Dermis blood vessel endothelial cell (primary cell): ENCODE measurements around the gene ARNT2. TPM values are rescaled to one million over a fixed set of nuclear protein-coding genes. Genes with fewer than 3 reads are reported as not detected.
"Not testable (repeated sequence)": the region's sequence is repeated elsewhere in the genome, so short reads cannot be mapped to it uniquely, and the experiment has no call there.

Experiments
- DNase-seq: peaks from one replicate; pipeline ENCODE4 v3.0.0; 2010
- total RNA-seq: library from RNA; depleted of rRNA; stranded (reverse); fragments of >200 nt; gene quantifications from 2 replicates; pipeline ENCODE4 v1.2.3, GENCODE V29; 2014

ARNT2 gene
- total RNA-seq, 1 donor from 2014 or later = 0.34 TPM

DNA sequence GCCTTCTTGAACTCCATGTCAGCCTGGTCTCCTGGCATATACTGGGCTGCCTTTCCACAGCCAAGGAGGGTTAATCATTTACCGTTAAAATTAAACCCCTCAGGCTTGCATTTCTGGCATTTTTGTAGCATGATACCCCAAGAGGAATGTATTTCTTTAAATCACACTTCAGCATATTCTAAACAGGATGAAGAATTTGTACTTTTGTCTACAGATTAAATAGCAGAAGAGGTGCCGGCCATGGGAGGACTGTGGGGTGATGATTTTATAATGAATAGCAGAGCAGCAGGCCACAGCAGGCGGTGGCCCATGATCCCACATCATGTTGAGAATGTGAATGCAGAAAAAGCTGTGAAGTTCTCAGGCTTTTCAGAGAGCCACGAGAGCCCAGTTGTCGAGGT, 90.2 kb downstream of the ARNT2 start:
- DNase-seq = no peak

DNA sequence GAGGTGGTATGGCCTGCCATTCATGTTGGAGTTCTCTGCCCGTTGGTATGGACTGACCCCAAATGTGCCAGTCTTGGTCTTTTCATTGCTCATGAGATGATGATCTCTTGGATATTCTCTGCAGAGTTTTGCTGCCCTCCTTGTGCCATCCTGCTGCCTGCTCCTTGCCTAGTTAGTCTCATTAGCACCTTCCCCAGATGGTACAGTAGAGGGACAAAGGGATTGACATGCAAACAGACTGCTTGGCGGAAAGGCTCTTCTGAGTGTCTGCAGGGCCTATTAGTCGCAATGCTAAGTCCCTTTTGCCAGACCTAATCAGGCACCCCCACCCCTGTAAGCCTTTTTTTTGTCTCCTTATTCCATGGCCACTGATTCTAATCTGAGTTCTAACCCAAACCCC, 90.6 kb downstream of the ARNT2 start:
- DNase-seq = no peak

DNA sequence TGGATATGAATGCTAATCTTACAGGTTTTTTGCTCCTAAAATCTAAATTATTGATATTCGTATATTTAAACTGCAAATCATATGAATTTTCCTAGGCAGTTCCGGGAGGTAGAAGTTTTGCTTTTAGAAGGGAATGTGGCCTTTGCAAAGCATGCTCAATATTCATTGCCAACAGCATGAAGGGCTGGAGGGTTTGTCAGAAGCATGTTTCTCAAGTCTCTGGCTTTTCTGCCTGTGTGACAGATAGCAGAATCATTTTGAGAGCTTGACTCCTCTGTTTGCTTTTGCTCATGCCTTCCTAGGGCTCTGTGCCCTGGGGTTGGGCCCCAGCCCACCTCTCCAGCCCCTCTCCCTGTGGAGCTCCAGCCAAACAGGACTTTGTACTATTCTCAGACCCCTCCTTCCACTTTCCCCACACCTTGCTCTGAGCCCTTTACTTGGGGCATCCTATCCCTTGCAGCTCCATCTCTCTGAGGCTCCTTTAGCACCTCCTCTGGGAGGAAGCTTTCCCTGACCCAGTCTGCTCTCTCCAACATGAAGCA, 91.3 kb downstream of the ARNT2 start:
- no peak for DNase-seq

DNA sequence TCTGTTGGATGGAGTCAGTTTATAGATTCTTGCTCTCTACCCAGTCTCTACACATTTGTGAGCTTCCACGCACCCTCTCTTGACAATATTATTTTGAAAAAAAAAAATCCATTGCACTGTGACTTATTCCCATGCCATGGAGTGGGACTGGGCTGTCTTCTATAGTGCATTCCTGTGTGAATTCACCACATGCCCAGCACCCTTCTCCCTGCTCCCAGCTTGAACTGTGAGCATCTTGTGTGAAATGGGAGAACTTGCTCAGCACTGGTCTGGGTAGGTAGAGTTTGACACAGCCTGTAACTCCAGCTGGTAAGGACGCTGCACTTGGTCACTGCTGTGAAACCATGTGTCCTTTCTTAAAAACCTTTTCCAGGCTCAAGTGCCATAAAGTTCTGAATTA, 91.9 kb downstream of the ARNT2 start:
- DNase-seq = no peak

DNA sequence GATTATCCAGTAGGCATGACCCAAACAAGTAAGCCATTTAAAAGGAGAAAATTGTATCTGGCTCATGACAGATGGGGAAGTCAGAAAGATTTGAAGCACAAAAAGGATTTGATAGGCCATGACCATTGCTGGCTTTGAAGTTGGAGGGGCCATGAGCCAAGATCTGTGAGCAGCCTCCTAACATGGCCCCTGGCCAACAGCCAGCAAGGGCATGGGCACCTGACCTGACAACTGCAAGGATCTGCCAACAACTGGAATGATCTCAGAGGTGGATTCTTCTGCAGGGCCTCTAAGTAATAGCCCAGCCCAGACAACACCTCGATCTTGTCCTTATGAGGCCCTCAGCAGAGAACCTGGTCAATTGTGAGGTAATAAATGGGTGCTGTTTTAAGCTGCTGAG, 93.0 kb downstream of the ARNT2 start:
- no peak for DNase-seq

DNA sequence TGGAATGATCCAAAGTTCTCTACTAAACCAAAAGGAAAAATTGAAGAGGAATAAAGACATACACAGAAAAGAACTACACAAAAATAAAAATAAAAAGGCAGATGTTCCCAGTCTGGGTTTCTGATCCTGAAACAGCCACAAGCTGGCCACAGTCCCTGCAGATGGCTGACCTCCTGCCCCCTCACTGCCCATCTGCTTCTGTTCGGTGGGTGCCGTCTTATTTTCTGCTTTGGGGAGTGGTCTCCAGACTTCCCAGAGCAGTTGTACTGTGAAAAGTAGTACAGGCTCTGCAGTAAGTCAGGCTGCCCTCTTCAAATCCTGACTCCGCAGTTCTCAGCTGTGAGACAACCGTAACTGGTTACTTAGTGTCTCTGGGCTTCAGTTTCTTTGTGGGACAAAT, 94.5 kb downstream of the ARNT2 start:
- no peak for DNase-seq

DNA sequence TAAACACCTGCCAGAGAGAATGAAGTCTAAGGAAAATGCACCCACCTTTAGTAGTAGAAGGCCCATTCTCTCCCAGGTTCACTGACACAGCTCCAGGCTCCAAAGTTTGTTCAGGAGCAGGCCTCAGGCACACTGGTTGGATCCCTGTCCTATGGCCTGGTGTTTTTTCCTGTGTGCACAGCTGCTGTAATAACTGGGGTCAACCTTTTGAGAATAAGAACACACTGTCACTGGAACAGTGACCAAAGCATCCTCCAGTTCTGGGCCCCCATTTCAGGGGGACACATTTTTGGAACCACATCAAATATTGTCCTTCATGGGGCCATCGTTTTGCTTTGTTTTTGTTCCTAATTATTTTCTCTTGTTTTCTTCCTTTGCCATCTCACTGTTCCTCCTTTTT, 95.8 kb downstream of the ARNT2 start:
- DNase-seq = no peak

DNA sequence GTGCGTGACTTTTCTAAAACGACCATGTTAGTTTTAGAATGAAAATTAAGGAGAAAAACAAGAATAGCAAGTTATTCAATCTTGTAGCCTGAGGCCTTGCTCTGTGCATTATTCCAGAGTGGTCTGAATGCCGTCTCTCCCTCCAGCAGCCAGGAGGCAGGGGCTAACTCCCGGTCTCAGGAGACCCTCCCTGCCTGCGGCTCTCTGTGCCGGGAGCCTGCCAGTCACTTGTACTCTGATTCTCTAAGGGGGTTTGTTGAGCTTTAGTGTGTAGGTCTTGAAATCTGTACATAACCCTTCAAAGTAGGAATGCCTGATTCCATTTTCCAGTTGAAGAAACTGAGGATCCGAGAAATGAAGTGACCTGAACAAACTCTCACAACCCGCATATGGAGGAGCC, 97.3 kb downstream of the ARNT2 start:
- DNase-seq = no peak

DNA sequence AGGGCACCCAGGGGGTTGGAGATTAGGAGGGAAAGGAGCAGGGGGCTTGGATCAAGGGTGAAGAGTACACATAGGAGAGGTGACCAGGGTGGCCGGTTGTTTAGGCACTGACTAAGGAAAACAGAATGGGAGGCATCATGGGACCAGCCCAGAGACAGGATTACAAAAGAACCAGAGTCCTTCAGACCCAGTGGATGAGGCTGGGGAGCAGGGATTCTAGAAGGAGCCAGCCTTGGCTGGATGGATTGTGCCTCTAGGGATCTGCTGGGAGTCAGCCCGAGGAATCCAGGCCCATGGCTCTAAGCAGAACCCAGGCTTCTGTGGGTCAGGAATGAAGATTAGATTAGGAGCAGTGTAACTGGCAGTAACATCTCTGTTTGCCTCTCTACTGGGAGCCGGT, 98.6 kb downstream of the ARNT2 start:
- no peak for DNase-seq

DNA sequence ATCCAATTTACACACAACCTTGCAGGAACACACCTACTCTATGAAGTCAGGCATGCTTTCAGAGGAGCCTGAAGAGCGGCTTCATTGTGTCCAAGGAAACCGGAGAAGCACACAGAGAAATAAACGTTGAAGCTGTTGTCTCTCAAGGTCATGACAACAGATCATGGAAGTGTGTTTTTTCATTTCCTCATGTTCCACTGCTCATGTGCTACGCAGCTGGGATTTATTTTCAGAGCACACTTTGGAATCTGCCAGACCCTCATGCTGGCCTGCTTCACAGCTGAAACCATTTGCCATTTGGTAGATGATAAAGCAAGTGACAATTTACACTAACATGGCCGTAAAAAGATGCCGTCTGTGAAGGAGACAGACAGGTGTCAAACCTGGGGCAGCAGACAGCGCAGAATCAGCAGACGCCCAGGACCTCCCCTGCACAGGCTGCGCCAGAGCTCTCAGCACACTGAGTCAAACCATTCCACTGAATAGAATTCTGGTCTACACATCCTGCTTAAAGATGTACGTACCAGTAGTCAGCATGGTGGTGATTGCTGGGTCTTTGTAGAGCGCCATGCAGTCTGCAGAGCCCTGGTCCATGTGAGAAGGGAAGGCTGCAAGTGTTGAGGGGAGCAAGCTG, 99.3 kb downstream of the ARNT2 start:
- no peak for DNase-seq

DNA sequence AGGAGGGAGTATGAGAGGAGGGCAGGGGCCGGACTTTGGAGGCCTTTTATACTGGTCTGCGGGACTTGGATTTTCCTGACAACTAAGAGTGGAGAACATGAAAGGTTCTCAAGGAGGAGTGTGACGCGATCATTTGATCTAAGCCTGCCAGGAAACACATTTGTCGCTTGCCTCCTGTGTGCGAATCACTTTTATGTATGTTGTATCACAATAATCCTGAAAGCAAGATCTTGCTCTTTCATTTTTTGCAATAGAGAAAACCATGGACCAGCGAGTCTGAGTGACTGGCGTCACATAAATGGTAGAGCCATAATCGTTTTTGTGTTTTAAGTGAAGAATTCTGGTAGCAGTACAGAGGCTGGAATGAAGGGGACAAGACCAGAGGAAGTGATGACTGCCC, 100.7 kb downstream of the ARNT2 start:
- DNase-seq = no peak

DNA sequence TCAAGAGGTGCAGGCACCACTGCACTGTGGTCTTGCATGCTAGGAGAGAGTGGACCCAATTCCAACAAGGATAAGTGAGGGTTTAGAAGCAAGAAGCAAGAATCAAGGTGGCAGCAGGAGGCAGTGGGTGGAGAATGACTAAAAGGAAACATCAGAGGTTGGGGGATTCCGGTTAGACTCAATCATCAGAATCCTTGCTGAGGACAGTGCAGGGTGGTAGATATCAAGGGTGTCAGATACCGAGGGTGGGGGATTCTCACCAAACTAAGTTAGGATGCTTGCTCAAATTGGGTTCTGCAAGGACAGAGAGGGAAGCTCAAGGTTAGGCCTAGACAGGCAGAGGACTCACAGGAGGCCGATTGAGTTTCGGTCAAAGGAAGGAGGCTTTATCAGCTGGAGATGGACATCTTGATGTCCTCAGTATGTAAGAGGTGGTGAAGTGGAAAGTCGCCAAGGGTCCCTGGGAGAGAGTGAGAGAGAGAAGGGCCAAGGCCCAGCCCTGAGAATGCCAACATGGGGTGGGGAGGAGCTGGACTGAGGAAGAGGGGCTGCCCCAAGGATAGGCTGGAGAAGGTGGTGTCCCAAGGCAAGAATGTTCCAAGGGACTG, 102.2 kb downstream of the ARNT2 start:
- no peak for DNase-seq

DNA sequence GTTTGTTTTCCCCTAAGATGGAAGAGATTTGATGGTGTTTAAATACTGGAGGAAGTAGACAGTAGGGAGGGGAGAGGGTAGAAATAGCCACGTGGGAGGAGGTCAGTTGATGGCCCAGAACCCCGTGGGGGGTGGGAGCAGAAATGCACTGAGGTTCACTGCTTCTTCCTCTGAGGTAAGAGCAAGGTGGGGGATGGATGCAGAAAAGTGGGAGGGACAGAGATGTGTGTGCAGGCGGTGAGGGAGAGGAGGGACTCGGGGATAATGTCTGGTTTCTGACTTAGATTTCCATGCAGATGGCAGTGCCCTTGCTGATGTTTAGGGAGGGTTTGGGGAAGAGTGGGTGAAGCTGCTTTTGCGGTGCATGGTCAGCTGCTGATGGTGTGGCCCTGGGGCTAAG, 102.9 kb downstream of the ARNT2 start:
- no peak for DNase-seq

DNA sequence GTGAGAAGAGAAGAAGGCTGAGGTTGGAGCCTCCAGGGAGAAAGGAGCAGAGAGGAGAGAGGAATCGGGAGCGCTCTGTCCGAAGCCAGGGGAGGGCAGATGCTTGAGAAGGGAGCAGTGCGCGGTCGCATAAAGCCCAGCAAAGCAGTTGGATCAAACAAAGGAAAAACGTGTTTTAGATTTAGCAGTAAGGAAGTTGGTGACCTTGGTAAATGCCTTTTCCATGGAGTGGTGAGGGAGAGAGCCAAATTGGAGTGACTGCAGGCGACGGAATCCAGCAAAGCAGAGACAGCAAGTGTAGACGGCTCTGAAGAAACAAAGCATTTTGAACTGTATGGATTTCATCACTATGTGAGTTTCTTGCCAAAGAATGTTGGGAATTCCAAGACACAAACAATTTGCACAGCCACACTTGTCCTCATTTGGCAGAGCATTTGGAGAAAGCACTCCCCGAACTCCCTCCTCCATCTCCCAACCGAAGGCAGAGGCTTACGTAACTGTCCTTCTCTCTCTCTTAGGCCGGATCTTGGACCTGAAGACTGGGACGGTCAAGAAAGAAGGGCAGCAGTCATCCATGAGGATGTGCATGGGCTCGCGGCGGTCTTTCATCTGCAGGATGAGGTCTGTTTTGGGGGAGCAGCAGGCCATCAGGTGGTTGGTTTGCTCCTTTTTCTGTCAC, 103.6 kb downstream of the ARNT2 start:
- DNase-seq = no peak

DNA sequence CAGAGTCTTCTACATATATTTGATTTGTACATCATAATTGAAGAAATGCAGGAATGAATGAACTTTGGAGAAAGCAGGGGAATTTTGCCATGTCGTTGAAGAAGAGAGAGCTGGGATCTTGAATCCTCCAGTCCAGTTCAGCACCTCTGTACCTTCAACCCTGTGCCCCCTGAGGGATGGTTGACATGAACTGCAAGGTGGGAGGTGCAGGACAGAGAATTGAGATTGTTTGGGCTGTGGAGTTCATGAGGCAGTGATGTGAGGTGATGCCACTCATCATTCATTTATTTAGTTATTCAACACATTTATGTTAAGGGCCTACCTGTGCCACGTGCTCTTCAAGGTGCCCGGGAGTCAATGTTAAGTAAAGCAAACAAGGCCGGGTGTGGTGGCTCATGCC, 104.6 kb downstream of the ARNT2 start:
- DNase-seq = no peak

DNA sequence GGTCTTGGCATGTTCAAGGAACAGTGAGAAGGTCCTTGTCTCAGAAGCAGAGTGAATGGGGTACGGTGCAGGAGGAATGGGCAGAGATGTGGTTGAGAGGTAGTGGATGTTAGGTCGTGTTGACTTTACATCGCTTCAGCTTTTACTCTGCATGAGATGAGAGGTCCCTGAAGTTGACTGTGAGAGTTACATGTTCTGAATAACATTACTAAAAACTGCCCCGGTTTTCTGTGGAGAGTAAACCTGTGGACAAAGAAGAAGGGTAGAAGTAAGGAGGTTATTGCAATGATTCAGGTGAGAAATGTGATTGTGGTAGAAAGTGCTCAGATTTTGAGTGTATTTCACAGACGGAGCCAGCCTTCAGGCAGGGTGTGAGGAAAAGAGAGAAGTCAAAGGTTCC, 105.6 kb downstream of the ARNT2 start:
- DNase-seq = no peak

DNA sequence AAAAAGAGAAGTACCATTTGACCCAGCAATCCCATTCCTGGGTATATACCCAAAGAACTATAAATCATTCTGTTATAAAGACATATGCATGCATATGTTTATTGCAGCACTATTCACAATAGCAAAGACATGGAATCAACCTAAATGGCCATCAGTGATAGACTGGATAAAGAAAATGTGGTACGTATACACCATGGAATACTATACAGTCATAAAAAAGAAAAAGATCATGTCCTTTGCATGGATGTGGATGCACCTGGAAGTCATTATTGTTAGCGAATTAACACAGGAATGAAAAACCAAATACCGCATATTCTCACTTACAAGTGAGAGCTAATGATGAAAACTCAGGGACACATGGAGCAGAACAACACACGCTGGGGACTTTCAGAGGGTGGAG, 106.8 kb downstream of the ARNT2 start:
- not testable (repeated sequence) for DNase-seq

DNA sequence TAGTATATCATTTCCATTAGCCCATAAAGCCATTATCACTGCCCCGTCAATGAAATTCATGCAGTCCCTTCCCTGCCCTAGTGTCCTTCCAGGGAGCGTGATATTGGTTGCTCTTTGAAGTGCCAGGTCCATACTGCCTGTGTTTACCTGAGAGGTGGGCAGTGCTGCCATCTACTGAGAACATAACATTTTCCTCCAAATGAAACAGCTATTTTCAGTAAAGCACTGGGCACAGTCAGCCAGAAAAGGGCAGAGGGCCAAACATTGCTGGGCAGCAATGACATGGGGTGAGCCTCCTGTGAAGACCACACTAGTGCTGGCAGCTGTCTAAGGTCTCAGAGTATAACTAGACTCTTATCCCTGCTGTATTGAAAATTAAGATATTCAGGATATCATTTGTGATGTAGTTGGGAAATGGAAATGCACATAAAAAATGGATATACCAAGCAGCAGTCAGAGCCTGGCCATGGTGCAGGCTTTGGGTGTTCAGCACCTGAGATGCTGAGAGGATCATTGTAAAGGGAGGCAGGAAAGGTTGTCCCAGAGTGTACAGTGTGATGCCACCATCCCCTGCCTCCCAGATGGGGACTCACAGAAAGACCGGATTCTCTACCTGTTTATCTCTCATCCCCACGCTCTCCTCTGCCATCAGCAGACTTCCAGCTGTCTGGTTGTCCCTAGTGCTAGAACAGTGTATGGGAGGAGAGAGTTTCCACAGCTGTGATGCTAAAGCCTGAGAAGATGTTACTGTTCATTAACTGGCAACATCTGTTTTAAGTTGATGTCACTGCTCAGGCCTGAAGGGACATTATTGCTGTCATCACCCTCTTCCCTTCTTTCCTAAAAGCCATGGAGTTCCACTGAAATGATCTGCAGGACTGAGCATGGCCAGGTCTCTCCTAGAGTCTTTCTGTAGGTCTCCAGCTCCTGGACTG, 108.8 kb downstream of the ARNT2 start:
- no peak for DNase-seq

DNA sequence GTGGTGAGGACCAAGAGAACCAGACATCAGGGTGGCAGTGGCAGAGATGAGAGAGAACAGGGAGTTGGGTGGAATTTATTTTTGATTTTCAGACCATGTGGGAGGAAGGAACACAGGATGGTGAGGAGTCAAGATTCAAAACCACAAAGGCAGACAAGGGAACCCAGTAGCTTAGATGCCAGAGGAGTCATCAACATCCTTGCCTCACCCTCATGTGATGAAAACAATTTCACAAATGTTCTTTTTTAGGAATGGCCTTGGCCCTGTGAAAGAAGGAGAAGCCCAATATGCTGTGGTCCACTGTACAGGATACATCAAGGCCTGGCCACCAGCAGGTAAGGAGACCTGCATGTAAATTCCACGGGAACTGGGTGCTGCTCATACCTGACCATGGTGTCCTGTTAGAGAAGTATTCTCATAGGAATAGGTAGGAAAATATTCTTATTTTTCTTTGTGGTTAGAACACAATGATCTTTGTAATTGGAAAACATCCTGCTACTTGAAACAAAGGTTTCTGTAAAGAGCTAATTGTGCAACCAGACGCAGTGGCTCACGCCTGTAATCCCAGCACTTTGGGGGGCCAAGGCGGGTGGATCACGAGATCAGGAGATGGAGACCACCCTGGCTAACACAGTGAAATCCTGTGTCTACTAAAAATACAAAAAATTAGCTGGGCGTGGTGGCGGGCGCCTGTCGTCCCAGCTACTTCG, 110.0 kb downstream of the ARNT2 start:
- no peak for DNase-seq

DNA sequence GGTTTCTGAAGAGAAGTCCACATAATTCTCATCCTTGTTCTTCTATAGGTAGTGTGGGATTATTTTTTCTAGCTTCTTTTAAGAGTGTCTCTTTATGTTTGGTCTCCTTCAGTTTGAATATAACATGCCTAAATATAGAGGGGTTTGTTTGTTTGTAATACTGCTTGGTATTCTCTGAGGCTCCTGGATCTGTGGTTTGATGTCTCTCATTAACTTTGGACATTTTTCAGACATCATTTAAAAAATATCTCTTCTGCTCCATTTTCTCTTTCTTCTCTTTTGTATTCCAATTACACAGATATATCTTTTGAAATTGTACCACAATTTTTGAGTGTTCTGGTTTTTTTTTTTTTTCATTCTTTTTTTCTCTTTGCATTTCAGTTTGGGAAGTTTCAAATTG, 113.1 kb downstream of the ARNT2 start:
- DNase-seq = no peak

DNA sequence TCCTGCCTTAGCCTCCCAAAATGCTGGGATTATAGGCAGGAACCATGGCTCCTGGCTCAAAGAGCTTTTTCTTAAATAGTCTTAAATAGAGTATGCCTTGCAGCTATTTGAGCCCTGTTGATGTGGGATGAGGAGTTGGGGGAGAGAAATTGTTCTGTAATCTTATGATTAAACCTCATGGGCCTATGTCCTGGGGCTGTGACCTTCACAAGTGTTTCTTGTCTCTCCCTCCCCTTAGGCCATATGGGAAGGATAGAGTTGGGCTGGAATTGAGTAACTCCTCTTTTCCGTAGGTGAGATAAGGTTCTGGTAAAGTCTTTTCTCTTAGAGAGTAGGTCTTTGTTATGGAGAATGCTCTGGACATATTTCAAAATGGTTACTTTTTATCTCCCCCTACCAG, 114.3 kb downstream of the ARNT2 start:
- no peak for DNase-seq

DNA sequence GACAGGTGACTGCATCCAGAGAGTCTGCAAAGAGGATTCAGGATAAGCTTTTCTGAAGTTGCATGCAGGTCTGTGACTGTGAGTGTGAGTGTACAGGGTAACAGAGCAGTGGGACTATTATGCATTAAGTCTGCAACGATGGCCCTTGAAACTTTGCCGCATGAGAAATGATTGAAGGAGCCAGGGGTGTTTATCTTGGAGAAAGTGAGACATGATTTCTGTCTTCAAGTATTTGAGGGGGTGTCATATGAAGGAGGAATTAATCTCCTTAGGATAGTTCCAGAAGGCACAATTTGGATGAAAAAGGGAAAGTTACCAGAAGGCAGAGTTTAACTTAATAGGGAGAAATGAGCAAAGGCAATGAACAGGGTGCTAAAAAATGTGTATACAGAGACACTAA, 119.6 kb downstream of the ARNT2 start:
- DNase-seq = no peak
